ENCODE data around the gene TCF23. TPM values are rescaled to one million over a fixed set of nuclear protein-coding genes. Genes with fewer than 3 reads are reported as not detected.

The TCF23 gene
- total RNA-seq, 1 experiment from 2014 or later = not detected

DNA sequence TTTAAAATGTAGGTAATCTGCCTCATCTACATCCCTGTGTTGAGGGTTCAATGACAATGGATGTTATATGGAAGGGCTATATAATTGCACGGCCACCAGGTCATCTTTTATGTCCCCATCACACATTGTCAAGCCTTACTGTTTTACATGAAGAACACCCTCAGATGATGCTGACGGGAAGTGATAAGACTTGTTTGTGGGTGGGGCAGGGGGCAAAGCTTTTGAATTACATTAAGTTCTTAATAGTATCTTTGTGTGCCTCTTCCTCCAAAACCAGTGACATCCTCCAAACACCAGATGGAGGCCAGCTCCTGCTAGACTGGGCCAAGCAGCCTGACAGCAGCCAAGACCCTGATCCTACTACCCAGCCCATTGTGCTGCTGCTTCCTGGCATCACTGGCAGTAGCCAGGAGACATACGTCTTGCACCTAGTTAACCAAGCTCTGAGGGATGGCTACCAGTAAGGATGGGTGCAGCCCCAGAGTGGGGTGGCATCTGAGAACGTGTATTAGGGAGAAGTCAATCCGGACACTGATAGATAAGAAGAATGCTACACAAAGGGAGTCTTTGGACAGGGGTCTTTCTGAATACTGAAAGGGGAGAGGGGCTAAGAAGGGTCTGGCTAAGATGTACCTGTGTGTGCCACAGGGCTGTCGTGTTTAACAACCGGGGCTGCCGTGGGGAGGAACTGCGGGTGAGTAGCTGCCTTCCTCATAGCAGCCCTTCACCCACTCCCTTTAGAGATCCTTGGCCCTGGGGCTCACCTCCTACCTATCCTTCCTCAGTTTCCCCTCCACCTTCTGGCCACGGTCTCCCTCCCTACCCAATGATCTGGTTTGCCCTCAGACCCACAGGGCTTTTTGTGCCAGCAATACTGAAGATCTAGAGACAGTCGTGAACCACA is 19.9 kb upstream of the TCF23 start:
- no peak for DNase-seq
- no peak for TF ChIP-seq EZH2 (IDR thresholded peaks at IDR 0.05; ENCODE audit: low read length, unreplicated experiment)
- no peak for TF ChIP-seq EZH2phosphoT487 (IDR thresholded peaks at IDR 0.05; ENCODE audit: borderline replicate concordance, low read length)
- TF ChIP-seq, protein P1, sequence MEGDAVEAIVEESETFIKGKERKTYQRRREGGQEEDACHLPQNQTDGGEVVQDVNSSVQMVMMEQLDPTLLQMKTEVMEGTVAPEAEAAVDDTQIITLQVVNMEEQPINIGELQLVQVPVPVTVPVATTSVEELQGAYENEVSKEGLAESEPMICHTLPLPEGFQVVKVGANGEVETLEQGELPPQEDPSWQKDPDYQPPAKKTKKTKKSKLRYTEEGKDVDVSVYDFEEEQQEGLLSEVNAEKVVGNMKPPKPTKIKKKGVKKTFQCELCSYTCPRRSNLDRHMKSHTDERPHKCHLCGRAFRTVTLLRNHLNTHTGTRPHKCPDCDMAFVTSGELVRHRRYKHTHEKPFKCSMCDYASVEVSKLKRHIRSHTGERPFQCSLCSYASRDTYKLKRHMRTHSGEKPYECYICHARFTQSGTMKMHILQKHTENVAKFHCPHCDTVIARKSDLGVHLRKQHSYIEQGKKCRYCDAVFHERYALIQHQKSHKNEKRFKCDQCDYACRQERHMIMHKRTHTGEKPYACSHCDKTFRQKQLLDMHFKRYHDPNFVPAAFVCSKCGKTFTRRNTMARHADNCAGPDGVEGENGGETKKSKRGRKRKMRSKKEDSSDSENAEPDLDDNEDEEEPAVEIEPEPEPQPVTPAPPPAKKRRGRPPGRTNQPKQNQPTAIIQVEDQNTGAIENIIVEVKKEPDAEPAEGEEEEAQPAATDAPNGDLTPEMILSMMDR (conservative IDR thresholded peaks at IDR 0.05; ENCODE audit: low read depth, low read length) = no peak
- BruUV-seq (replicated peaks) = no TSS peak
- H3K27me3 ChIP-seq (ENCODE audit: low read length) = no peaks in the 10 kb centered on the region
- POLR2A ChIA-PET (ENCODE audit: unreplicated experiment) = no interaction called here
- no peak for ATAC-seq
- CTCF ChIA-PET = no interaction called here
- H3K4me1 ChIP-seq (ENCODE audit: insufficient read depth, low read length) = peaks cover 9% of the 10 kb centered on the region
- H2AFZ ChIP-seq (ENCODE audit: low read length) = no peak overlapping the region
- no peak overlapping the region for H3K27ac ChIP-seq (ENCODE audit: low read length)
- H4K20me1 ChIP-seq (ENCODE audit: low read length) = peaks cover 9% of the 10 kb centered on the region; the same call in 1 of the 2 replicates
- intact Hi-C loops (cut with micrococcal nuclease) = no loop called here
- no peak overlapping the region for H3K4me3 ChIP-seq (ENCODE audit: low read length)
- no peaks in the 10 kb centered on the region for H3F3A ChIP-seq (ENCODE audit: low read length, unreplicated experiment)
- H3K9me2 ChIP-seq (replicated peaks; ENCODE audit: low read length) = no peaks in the 10 kb centered on the region
- H3K4me2 ChIP-seq (ENCODE audit: low read length) = no peak overlapping the region
- H3K36me3 ChIP-seq (ENCODE audit: low read depth, low read length) = peaks cover 12% of the 10 kb centered on the region
- no peaks in the 10 kb centered on the region for H3K9me3 ChIP-seq (ENCODE audit: low read length)
- peaks cover 17% of the 10 kb centered on the region for H3K79me2 ChIP-seq (ENCODE audit: low read length)
- no peak overlapping the region for H3K9ac ChIP-seq (ENCODE audit: low read length)

DNA sequence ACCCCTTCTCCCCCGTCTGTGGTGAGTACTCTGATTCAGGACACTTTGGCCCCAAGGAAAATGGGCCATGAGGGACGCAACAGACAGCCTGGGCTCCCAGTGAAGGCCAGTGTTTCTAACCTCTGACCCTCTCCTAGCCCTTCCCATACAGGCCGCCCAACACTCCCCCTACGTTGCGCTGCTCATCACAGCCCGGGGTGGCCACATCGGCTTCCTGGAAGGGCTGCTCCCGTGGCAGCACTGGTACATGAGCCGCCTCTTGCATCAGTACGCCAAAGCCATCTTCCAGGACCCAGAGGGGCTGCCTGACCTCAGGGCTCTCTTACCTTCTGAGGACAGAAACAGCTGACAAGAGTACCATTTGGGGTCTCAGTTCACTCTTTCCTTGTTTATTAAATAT is 18.4 kb upstream of the TCF23 start:
- H3K9me2 ChIP-seq (replicated peaks; ENCODE audit: low read length) = no peaks in the 10 kb centered on the region

More for the DNA sequence above, 18.4 kb upstream of the TCF23 start:
- no peak overlapping the region for H2AFZ ChIP-seq (ENCODE audit: low read length)
- no peaks in the 10 kb centered on the region for H3K27me3 ChIP-seq (ENCODE audit: low read length)
- H3K79me2 ChIP-seq (ENCODE audit: low read length) = peaks cover 22% of the 10 kb centered on the region
- POLR2A ChIA-PET (ENCODE audit: unreplicated experiment) = no interaction called here
- no peaks in the 10 kb centered on the region for H3F3A ChIP-seq (ENCODE audit: low read length, unreplicated experiment)
- peaks cover 9% of the 10 kb centered on the region for H3K4me1 ChIP-seq (ENCODE audit: insufficient read depth, low read length)
- ATAC-seq (no peak), DNase-seq (no peak)
- H4K20me1 ChIP-seq (ENCODE audit: low read length) = peaks cover 9% of the 10 kb centered on the region; the same call in 1 of the 2 replicates
- no peak overlapping the region for H3K4me3 ChIP-seq (ENCODE audit: low read length)
- CTCF ChIA-PET = no interaction called here
- H3K4me2 ChIP-seq (ENCODE audit: low read length) = no peak overlapping the region
- TF ChIP-seq, protein P1 (conservative IDR thresholded peaks at IDR 0.05; ENCODE audit: low read depth, low read length) = no peak
- TF ChIP-seq EZH2phosphoT487 (IDR thresholded peaks at IDR 0.05; ENCODE audit: borderline replicate concordance, low read length) = no peak
- no peak for TF ChIP-seq EZH2 (IDR thresholded peaks at IDR 0.05; ENCODE audit: low read length, unreplicated experiment)
- no peaks in the 10 kb centered on the region for H3K9me3 ChIP-seq (ENCODE audit: low read length)
- peaks cover 12% of the 10 kb centered on the region for H3K36me3 ChIP-seq (ENCODE audit: low read depth, low read length)
- no TSS peak for BruUV-seq (replicated peaks)
- H3K27ac ChIP-seq (ENCODE audit: low read length) = no peak overlapping the region
- no peak overlapping the region for H3K9ac ChIP-seq (ENCODE audit: low read length)
- intact Hi-C loops (cut with micrococcal nuclease) = no loop called here

All from PC-3 (cell line).